A673 (cell line): ENCODE measurements around the gene PTGDS. TPM values are rescaled to one million over a fixed set of nuclear protein-coding genes. Genes with fewer than 3 reads are reported as not detected.

Experiments
- BruUV-seq: library from RNA; stranded (reverse); fragments of 400-500 nt; replicated peaks from 2 replicates; lab custom pipeline; 2021; lab: Mats Ljungman, UMichigan
- CTCF ChIA-PET: fragments of 300-600 bp; sonication (Branson Sonifier 250); formaldehyde crosslinking; loops from one replicate; lab custom pipeline; 2022; ENCODE audit warnings: antibody characterized with exemption; lab: Charles Lee
- POLR2A ChIA-PET: fragments of 300-600 bp; sonication (Branson Sonifier 250); formaldehyde crosslinking; loops from one replicate; lab custom pipeline; 2022; ENCODE audit warnings: antibody characterized with exemption; ENCODE audit not compliant: low non-redundant PET; lab: Charles Lee
- DNase-seq: peaks from one replicate; pipeline ENCODE4 v3.0.0-alpha.2; 2015; ENCODE audit warnings: low spot score
- H3K27ac ChIP-seq: fragments of 200-600 bp; sonication (generic); 2 replicates; pipeline ENCODE4 v1.5.1; 2016; ENCODE audit warnings: mixed run types, low read depth, mild to moderate bottlenecking, mixed read lengths, antibody characterized with exemption, low read length; ENCODE audit not compliant: poor library complexity, severe bottlenecking
- H3K27me3 ChIP-seq: fragments of 200-600 bp; sonication (generic); replicated peaks from 2 replicates; pipeline ENCODE4 v1.6.1; 2017; ENCODE audit warnings: mixed run types, low read depth, mild to moderate bottlenecking, mixed read lengths, antibody characterized with exemption, low read length; ENCODE audit not compliant: insufficient read depth, poor library complexity
- H3K36me3 ChIP-seq: fragments of 200-600 bp; sonication (generic); 2 replicates; pipeline ENCODE4 v1.6.1; 2016; ENCODE audit warnings: mixed run types, mild to moderate bottlenecking, mixed read lengths, antibody characterized with exemption, low read length; ENCODE audit not compliant: insufficient read depth, poor library complexity, severe bottlenecking
- H3K4me1 ChIP-seq: fragments of 200-600 bp; sonication (generic); 2 replicates; pipeline ENCODE4 v1.6.1; 2017; ENCODE audit warnings: mixed run types, mild to moderate bottlenecking, mixed read lengths, antibody characterized with exemption, low read length; ENCODE audit not compliant: insufficient read depth, poor library complexity, severe bottlenecking
- H3K4me3 ChIP-seq: fragments of 200-600 bp; sonication (generic); 2 replicates; pipeline ENCODE4 v1.5.1; 2016; ENCODE audit warnings: low read depth, mixed run types, mild to moderate bottlenecking, mixed read lengths, low read length; ENCODE audit not compliant: poor library complexity, severe bottlenecking
- H3K9me3 ChIP-seq: fragments of 200-600 bp; sonication (generic); 2 replicates; pipeline ENCODE4 v1.6.1; 2016; ENCODE audit warnings: mixed run types, low read depth, mild to moderate bottlenecking, mixed read lengths, antibody characterized with exemption, low read length; ENCODE audit not compliant: poor library complexity, severe bottlenecking
- EZH2 ChIP-seq: fragments of 200-600 bp; sonication (generic); IDR thresholded peaks from 2 replicates; pipeline ENCODE4 v1.6.1; 2017; ENCODE audit warnings: borderline replicate concordance, low read depth, mild to moderate bottlenecking, mixed read lengths, antibody characterized with exemption, low read length; ENCODE audit not compliant: poor library complexity, severe bottlenecking
- intact Hi-C: fragments of 100-400 bp; cut with micrococcal nuclease; formaldehyde crosslinking; loops from one replicate; pipeline ENCODE4 v1.10.0; 2022; ENCODE audit not compliant: unreplicated experiment
- total RNA-seq: library from RNA; stranded (reverse); gene quantifications from 2 replicates; pipeline ENCODE4 v1.2.3, GENCODE V29; 2021
- TF ChIP-seq, protein P1 (sequence below): fragments of 300-800, 200-600 bp; sonication (generic); conservative IDR thresholded peaks from 2 replicates; pipeline ENCODE4 v1.5.1; 2017; ENCODE audit warnings: low read depth, mild to moderate bottlenecking, antibody characterized with exemption, low read length, moderate library complexity, mixed read lengths

Gene PTGDS
- total RNA-seq, 1 experiment from 2014 or later, result not detected

DNA sequence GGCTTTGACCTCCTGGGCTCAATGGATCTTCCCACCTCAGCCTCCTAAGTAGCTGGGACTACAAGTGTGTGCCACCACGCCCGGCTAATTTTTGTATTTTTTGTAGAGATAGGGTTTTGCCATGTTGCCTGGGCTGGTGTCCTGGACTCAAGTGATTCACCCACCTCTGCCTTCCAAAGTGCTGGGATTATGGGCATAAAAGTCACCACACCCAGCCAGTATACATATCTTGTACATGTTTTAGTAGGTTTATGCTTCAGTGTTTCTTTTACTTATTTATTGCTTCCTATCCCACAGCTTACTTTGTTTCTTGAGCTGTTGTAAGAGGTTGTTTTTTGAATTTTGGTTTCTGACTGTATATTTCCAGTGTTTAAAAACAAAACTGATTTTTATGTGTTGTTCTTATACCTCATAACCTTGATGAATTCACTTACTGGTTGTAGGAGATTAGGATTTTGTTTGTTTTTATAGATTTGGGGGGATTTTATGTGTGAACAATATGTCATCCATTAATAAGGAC lies 45.6 kb upstream of the PTGDS start:
- DNase-seq, result no peak
- Histone ChIP-seq H3K4me1 (no peaks in the 10 kb centered on the region), H3K27me3 (no peaks in the 10 kb centered on the region), H3K27ac (no peak overlapping the region), H3K36me3 (peaks cover 3% of the 10 kb centered on the region), H3K4me3 (no peak overlapping the region), H3K9me3 (no peaks in the 10 kb centered on the region)
- POLR2A ChIA-PET, result no interaction called here
- no TSS peak for BruUV-seq
- TF ChIP-seq EZH2, result no peak
- TF ChIP-seq, protein P1, sequence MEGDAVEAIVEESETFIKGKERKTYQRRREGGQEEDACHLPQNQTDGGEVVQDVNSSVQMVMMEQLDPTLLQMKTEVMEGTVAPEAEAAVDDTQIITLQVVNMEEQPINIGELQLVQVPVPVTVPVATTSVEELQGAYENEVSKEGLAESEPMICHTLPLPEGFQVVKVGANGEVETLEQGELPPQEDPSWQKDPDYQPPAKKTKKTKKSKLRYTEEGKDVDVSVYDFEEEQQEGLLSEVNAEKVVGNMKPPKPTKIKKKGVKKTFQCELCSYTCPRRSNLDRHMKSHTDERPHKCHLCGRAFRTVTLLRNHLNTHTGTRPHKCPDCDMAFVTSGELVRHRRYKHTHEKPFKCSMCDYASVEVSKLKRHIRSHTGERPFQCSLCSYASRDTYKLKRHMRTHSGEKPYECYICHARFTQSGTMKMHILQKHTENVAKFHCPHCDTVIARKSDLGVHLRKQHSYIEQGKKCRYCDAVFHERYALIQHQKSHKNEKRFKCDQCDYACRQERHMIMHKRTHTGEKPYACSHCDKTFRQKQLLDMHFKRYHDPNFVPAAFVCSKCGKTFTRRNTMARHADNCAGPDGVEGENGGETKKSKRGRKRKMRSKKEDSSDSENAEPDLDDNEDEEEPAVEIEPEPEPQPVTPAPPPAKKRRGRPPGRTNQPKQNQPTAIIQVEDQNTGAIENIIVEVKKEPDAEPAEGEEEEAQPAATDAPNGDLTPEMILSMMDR, result no peak
- intact Hi-C loops, result no loop called here
- CTCF ChIA-PET, result no interaction called here

DNA sequence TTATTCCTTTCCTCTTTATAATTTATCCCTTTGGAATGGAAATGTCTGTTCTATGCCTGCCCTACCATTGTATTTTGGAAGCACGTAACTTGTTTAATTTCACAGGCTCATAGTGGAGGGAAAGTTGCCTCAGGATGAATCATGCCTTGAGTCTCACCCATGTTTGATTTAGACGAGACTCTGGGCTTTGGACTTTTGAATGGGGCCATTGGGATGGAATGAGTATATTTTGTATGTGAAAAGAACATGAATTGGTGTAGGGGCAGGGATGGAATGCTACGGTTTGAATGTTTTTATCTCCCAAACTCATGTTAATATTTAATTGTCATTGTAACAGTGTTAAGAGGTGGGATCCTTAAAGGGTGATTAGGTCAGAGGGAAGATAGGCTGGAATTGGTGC lies 43.0 kb upstream of the PTGDS start:
- intact Hi-C loops, result no loop called here
- Histone ChIP-seq H3K27ac (no peak overlapping the region), H3K27me3 (no peaks in the 10 kb centered on the region), H3K4me1 (no peaks in the 10 kb centered on the region), H3K9me3 (no peaks in the 10 kb centered on the region), H3K36me3 (no peaks in the 10 kb centered on the region), H3K4me3 (no peak overlapping the region)
- ChIA-PET CTCF (no interaction called here), POLR2A (interaction anchor here (0.6 kb wide), 1 partner anchor 257 kb away, joined by 6 read pairs; no protein-coding TSS in a partner anchor)
- no peak for DNase-seq
- BruUV-seq, result no TSS peak
- TF ChIP-seq, protein P1, result no peak
- TF ChIP-seq EZH2, result no peak

DNA sequence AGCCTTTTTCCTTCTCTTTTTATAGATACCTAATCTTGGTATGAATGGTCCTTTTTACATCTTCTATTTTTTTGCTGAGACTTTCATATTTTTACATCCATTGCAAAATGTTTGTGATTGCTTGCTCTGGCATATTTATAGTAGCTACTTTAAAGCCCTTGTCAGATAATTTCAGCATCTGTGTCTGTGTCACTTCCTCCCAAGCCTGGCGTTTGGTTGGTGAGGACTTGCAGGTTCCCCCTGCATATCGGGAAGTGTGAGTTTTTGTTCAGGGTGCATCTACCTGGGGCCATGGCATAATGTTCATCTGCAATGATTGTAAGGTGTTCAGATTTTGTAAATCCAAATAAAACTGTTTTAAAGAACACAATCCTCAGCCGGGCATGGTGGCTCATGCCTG lies 41.7 kb upstream of the PTGDS start:
- H3K4me1 ChIP-seq, result no peaks in the 10 kb centered on the region
- intact Hi-C loops, result no loop called here
- TF ChIP-seq EZH2, result no peak
- TF ChIP-seq, protein P1, result no peak
- DNase-seq, result no peak
- H3K27me3 ChIP-seq, result no peaks in the 10 kb centered on the region
- H3K27ac ChIP-seq, result no peak overlapping the region
- BruUV-seq, result no TSS peak
- no peaks in the 10 kb centered on the region for H3K9me3 ChIP-seq
- ChIA-PET POLR2A (no interaction called here), CTCF (no interaction called here)
- H3K36me3 ChIP-seq, result peaks cover 11% of the 10 kb centered on the region
- no peak overlapping the region for H3K4me3 ChIP-seq
